ES-I3 (cell line): Measurements from ENCODE around the gene GSTM2.
"Not testable (repeated sequence)": the region's sequence is repeated elsewhere in the genome, so short reads cannot be mapped to it uniquely, and the experiment has no call there.

Source experiments
- H3K36me3 ChIP-seq: 2 replicates; pipeline ENCODE4 v1.6.1; 2013; ENCODE audit warnings: mild to moderate bottlenecking, low read length, control low read depth, moderate library complexity; ENCODE audit not compliant: insufficient read depth
- H3K4me1 ChIP-seq: 2 replicates; pipeline ENCODE4 v1.6.1; 2013; ENCODE audit warnings: mild to moderate bottlenecking, control low read depth, low read length; ENCODE audit not compliant: insufficient read depth
- H3K9ac ChIP-seq: 2 replicates; pipeline ENCODE4 v1.6.1; 2013; ENCODE audit warnings: low read depth, mild to moderate bottlenecking, low read length, moderate library complexity
- H3K9me3 ChIP-seq: 2 replicates; pipeline ENCODE4 v1.6.1; 2013; ENCODE audit warnings: mild to moderate bottlenecking, low read length, moderate library complexity; ENCODE audit not compliant: control insufficient read depth, insufficient read depth

Gene GSTM2

GRCh38 chr1:109650609-109651008 is 17.2 kb upstream of the GSTM2 start:
- H3K9ac ChIP-seq = no peak overlapping the region
- no peaks in the 10 kb centered on the region for H3K4me1 ChIP-seq
- no peaks in the 10 kb centered on the region for H3K9me3 ChIP-seq
- H3K36me3 ChIP-seq = no peaks in the 10 kb centered on the region

DNA sequence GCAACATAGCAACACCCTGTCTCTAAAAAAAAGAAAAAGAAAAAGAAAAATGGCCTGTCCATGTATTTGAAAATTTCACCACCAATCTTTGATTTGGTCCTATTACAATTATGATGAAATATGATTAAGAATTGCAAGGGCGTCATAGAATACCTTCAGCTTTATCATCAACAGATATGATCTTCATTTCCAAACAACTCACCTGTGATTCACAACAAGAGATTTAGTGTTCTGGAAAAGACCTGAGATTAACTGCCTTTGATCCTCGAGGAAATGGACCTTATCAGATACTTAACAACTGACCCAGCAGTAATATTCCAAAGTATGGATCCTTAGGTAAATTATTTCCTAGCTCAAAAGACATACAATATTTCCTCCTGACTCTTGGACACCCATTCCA is 15.5 kb upstream of the GSTM2 start:
- no peaks in the 10 kb centered on the region for H3K36me3 ChIP-seq
- no peaks in the 10 kb centered on the region for H3K4me1 ChIP-seq

DNA sequence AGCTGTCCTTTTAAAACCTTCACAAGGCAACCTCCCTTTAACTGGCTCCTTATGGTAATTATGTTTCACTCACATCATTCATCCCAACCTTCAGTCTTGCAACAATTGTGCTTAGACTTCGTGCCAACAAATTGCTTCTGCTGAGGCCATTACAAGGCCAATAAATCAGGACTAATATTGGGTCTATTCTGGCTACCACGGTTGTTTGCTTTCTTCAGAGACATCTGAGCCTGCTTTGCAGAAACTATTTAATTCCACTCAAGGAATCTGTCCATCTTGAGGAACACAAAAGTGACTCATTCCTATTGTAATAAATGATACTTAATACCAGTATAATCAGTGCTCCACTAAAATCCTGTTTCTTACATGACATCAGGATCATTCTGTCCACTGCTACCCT is 14.6 kb upstream of the GSTM2 start:
- Histone ChIP-seq H3K4me1 (no peaks in the 10 kb centered on the region), H3K9ac (no peak overlapping the region), H3K36me3 (no peaks in the 10 kb centered on the region), H3K9me3 (no peaks in the 10 kb centered on the region)

More for the DNA sequence above, 15.5 kb upstream of the GSTM2 start:
- Histone ChIP-seq H3K9me3 (no peaks in the 10 kb centered on the region), H3K9ac (no peak overlapping the region)

DNA sequence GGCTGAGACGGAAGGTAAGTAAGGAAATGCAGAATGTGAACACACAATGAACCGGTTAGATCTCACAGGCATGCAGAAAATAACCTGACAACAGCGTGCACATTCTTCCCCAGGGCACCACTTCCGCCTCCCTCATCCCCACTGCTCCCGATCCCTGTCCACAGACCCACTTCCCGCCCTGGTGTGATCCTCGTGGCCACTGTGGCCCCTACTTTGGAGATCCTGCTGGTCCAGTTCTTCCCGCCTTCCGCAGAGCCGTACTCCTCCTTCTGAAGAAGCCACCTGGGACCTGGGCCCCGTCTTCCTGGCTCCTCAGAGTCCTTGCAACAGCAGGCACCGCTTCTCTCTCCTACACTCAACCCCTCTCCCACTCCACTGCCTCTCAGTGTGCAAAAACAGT is 13.3 kb upstream of the GSTM2 start:
- Histone ChIP-seq H3K36me3 (no peaks in the 10 kb centered on the region), H3K9ac (no peak overlapping the region), H3K9me3 (no peaks in the 10 kb centered on the region), H3K4me1 (no peaks in the 10 kb centered on the region)

DNA sequence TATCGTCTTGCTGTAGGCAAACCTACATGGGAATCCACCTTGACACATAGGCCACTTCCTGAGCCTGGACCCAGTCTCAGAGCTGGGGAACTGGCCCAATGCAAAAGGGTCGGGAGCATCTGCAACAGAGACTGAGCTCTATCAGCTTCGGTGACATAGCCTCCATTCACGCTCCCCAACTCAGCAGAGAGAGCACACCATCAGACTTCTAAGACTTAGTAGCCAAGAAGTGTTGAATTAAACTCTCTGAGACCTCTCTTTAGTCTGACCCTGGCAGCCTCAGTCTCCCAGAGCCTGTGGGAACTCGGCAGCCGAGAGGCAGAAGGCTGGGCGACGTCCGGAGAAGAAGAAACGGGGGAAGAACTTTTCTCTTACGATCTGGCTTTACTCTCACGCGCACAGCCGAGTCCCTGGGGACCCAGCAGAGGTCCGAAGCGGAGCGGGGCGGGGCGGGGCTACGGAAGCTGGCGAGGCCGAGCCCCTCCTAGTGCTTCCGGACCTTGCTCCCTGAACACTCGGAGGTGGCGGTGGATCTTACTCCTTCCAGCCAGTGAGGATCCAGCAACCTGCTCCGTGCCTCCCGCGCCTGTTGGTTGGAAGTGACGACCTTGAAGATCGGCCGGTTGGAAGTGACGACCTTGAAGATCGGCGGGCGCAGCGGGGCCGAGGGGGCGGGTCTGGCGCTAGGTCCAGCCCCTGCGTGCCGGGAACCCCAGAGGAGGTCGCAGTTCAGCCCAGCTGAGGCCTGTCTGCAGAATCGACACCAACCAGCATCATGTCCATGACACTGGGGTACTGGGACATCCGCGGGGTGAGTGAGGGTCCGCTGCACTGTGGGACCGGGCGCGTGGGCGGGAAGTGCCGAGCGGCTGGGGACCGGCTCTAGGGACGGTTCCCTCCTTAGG is 12.0 kb upstream of the GSTM2 start, which contains the start of gene GSTM4:
Gene GSTM4, plus strand, starts transcription at position 485 of the 905 bp plus-strand sequence. Its CDS starts 291 bp downstream, at position 776.
- no peaks in the 10 kb centered on the region for H3K36me3 ChIP-seq
- no peaks in the 10 kb centered on the region for H3K9me3 ChIP-seq
- H3K4me1 ChIP-seq = no peaks in the 10 kb centered on the region
- H3K9ac ChIP-seq = peak within 1 kb of the TSS; percentile 99

DNA sequence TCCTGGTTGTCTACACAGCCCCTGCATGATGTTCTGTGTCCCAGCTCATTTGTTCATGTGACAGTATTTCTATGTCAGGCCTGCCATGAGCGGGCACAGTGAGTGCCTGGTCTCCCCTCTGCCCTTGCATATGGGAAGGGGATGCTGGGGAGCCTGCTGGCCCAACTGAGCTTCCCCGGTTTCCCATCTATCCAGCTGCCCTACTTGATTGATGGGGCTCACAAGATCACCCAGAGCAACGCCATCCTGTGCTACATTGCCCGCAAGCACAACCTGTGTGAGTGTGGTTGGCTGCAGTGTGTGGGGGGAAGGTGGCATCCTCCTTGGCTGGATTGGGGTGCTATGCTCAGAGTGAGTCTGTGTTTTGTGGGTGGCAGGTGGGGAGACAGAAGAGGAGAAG is 10.5 kb upstream of the GSTM2 start:
- no peaks in the 10 kb centered on the region for H3K4me1 ChIP-seq
- H3K9ac ChIP-seq = no peak overlapping the region
- no peaks in the 10 kb centered on the region; the same call in 1 of the 2 replicates for H3K36me3 ChIP-seq

GRCh38 chr1:109657970-109658369 is 9.9 kb upstream of the GSTM2 start:
- Histone ChIP-seq H3K9ac (no peak overlapping the region), H3K36me3 (no peaks in the 10 kb centered on the region; the same call in 1 of the 2 replicates), H3K9me3 (no peaks in the 10 kb centered on the region), H3K4me1 (no peaks in the 10 kb centered on the region)

More for the DNA sequence above, 10.5 kb upstream of the GSTM2 start:
- H3K9me3 ChIP-seq = no peaks in the 10 kb centered on the region

- Histone ChIP-seq H3K36me3 (no peaks in the 10 kb centered on the region; the same call in 1 of the 2 replicates), H3K9ac (no peak overlapping the region)
These were observed 9.3 kb upstream of the GSTM2 start for GRCh38 chr1:109658533-109659042.

GRCh38 chr1:109659145-109659544 is 8.7 kb upstream of the GSTM2 start:
- H3K4me1 ChIP-seq = no peaks in the 10 kb centered on the region
- H3K9me3 ChIP-seq = no peaks in the 10 kb centered on the region
- no peaks in the 10 kb centered on the region; the same call in 1 of the 2 replicates for H3K36me3 ChIP-seq
- no peak overlapping the region for H3K9ac ChIP-seq

More at GRCh38 chr1:109658533-109659042, 9.3 kb upstream of the GSTM2 start:
- H3K9me3 ChIP-seq = no peaks in the 10 kb centered on the region
- H3K4me1 ChIP-seq = no peaks in the 10 kb centered on the region

DNA sequence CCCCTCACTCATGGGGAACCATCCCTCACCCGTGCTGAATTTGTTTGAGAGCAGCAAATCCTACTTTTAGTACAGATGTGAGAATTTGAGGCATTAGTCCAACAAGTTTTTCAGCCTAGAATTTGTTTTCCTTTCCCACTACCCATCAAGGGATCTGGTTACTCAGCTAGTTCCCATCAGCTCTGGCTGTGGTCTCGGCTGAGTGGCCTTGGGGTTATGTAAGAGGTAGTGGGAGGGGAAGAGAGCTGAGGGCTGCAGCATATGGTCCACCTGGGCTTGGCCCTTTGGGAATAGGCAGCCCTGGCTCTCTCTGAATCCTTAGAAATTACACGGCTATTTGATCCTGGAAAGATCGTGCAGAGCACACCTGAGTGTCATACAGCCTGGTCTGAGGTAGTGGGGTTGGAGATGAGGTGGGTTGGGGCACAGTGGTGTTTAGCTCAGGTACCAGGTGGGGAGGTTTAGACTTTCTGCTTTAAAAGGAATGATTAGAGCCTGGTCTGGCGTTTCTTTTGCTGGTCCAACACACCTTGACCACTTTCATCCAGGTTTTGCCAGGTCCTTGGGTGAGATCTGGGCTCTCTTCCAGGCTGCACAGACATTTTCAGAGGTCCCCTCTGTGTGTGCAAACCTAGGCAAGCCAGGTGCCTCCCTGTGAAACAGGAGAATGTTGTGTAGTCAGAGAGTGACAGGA is 7.7 kb upstream of the GSTM2 start:
- no peaks in the 10 kb centered on the region; the same call in 1 of the 2 replicates for H3K36me3 ChIP-seq
- H3K9me3 ChIP-seq = no peaks in the 10 kb centered on the region
- no peaks in the 10 kb centered on the region for H3K4me1 ChIP-seq
- H3K9ac ChIP-seq = no peak overlapping the region

DNA sequence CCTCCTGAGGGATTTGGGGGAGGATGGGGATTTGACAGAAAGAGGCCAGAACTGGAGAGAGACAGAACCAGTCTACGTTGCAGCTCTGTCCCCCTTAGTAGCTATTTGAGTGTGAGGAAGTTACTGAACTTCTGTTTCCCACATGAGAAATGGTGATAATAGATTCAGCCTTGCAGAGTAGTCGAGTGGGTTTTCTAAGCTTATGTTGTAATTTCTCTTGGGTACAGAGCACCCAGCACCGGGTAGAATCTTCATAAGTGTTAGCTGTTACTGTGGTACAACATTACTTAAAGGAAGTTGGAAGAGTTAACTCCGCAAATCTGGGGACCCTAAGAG is 7.2 kb upstream of the GSTM2 start:
- not testable (repeated sequence) for H3K9me3 ChIP-seq, H3K9ac ChIP-seq, H3K36me3 ChIP-seq, H3K4me1 ChIP-seq

- Histone ChIP-seq H3K9me3 (no peaks in the 10 kb centered on the region), H3K4me1 (no peaks in the 10 kb centered on the region), H3K36me3 (no peaks in the 10 kb centered on the region; the same call in 1 of the 2 replicates), H3K9ac (no peak overlapping the region)
These were observed 6.5 kb upstream of the GSTM2 start for GRCh38 chr1:109661391-109661790.

DNA sequence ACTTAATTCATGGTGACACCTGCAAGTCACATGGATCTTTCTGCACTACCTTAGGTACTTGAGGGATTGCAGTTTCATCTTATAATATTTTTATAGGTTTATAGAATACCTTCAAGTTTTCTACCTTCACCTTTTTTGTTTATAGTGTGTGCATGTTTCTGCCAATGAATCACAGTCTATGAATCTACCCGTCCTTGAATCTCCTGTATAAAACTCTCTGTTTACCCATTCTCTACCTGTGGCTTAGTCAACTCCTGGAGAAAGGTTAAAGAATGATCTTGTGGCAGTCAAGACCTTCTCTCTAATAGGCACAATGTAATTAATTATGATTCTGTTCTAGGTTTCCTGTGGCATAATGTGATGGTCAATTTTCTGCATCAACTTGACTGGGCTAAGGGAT is 3.2 kb upstream of the GSTM2 start:
- no peak overlapping the region for H3K9ac ChIP-seq
- H3K36me3 ChIP-seq = no peaks in the 10 kb centered on the region; the same call in 1 of the 2 replicates

DNA sequence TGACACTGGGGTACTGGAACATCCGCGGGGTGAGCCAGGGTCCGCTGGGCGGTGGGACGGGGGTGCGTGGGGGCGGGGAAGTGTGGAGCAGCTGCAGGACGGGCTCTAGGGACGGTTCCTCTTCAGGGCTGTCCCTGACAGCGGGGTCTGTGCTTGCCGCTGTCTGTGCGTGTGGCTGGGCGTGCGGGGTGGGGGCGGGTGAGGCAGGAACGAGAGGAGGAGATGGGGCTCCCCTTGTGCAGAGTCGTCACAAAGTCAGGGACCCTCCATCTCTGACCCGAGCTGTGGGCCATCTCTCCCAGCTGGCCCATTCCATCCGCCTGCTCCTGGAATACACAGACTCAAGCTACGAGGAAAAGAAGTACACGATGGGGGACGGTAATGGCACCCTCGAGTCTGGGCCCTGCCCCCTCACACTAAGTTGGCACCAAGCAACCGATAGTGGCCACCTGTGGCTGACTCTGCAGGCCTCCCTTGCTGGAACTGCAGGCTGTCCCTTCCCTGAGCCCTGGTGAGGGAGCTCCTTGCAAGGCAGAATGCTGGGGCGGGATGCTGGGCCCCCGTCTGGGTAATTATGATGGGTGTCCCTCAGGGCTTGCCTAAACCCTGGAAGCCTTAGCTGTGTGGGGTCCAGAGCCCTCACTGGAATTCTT is 392 bp downstream of the GSTM2 start:
- peak overlapping the region; percentile 47; the same call in 1 of the 2 replicates for H3K9ac ChIP-seq

More for the DNA sequence above, 3.2 kb upstream of the GSTM2 start:
- H3K4me1 ChIP-seq = no peaks in the 10 kb centered on the region
- H3K9me3 ChIP-seq = no peaks in the 10 kb centered on the region

More for the DNA sequence above, 392 bp downstream of the GSTM2 start:
- H3K36me3 ChIP-seq = no peaks in the 10 kb centered on the region
- no peaks in the 10 kb centered on the region for H3K4me1 ChIP-seq
- H3K9me3 ChIP-seq = no peaks in the 10 kb centered on the region
